ENCODE data around the gene MAP3K14. TPM values are rescaled to one million over a fixed set of nuclear protein-coding genes. Genes with fewer than 3 reads are reported as not detected.
"Not testable (repeated sequence)": the region's sequence is repeated elsewhere in the genome, so short reads cannot be mapped to it uniquely, and the experiment has no call there.

MAP3K14 gene
- total RNA-seq, 1 experiment from 2014 or later = 7.8 TPM

GRCh38 chr17:45302649-45303173, 14.1 kb downstream of the MAP3K14 start:
- no peak overlapping the region for H4K8ac ChIP-seq (replicated peaks; ENCODE audit: insufficient read length, low read depth, low read length)
- no peaks in the 10 kb centered on the region for H4K20me1 ChIP-seq (ENCODE audit: control insufficient read depth, insufficient read depth, insufficient read length)
- Mint-ChIP-seq H3K4me3 (no peak overlapping the region), H3K27me3 (ENCODE audit: low read depth) (no peaks in the 10 kb centered on the region), H3K27ac (peak overlapping the region in 1 of 3 experiments; percentile 75; a peak in 2 of 7 replicates), H3K4me1 (peaks cover 12 to 13% of the 10 kb centered on the region in 2 experiments; a peak in 3 of 4 replicates), H3K36me3 (ENCODE audit: insufficient read depth in 1 of 3, low read depth in 3 of 3) (peaks cover 0 to 3% (median 2%) of the 10 kb centered on the region in 3 experiments; a peak in 3 of 7 replicates), H3K9me3 (no peaks in the 10 kb centered on the region)
- H3K9me3 ChIP-seq (ENCODE audit: control insufficient read depth, low read depth, low read length) = no peaks in the 10 kb centered on the region
- no peak overlapping the region for H2AFZ ChIP-seq (ENCODE audit: low read length)
- no peak overlapping the region for H3K18ac ChIP-seq (ENCODE audit: insufficient read length, low read depth, low read length)
- no peak overlapping the region for H2BK5ac ChIP-seq (ENCODE audit: insufficient read length, low read length)
- WGBS (ENCODE audit: extremely low coverage, insufficient read length, low lambda C conversion rate) = no CpG with 5 or more reads among the region's 10 CpGs
- no peak overlapping the region for H3K4ac ChIP-seq (ENCODE audit: low read depth, low read length)
- H2AK5ac ChIP-seq (ENCODE audit: insufficient read length, low read length) = no peak overlapping the region
- no peaks in the 10 kb centered on the region; the same call in 1 of the 2 replicates for H3K79me2 ChIP-seq (ENCODE audit: insufficient read depth, low read length)
- no peak overlapping the region for H2BK12ac ChIP-seq (ENCODE audit: insufficient read length, low read depth, low read length)
- no peak overlapping the region for H4K5ac ChIP-seq (ENCODE audit: insufficient read length, low read depth, low read length)
- no peak overlapping the region for H3K23ac ChIP-seq (ENCODE audit: insufficient read length, low read depth, low read length)
- H3K27ac ChIP-seq (ENCODE audit: insufficient read length, low read depth, low read length) = no peak overlapping the region
- no peak overlapping the region for H3T11ph ChIP-seq (ENCODE audit: low read length)
- H3K79me1 ChIP-seq (ENCODE audit: insufficient read depth, low read depth, low read length, poor library complexity, severe bottlenecking) = no peaks in the 10 kb centered on the region
- no peak overlapping the region for H3K4me2 ChIP-seq (ENCODE audit: insufficient read depth, insufficient read length, low read length)
- no peak overlapping the region for H2BK120ac ChIP-seq (ENCODE audit: low read depth, low read length, poor library complexity, severe bottlenecking)
- H3K27me3 ChIP-seq (ENCODE audit: insufficient read depth, low read length) = no peaks in the 10 kb centered on the region
- peaks cover 2% of the 10 kb centered on the region for H3K23me2 ChIP-seq (ENCODE audit: insufficient read length, low read depth, low read length, poor library complexity, severe bottlenecking)
- no peak overlapping the region for H4K91ac ChIP-seq (ENCODE audit: insufficient read length, low read depth, low read length)
- no peak overlapping the region for H2BK15ac ChIP-seq (ENCODE audit: low read depth, low read length)
- H3K4me1 ChIP-seq (ENCODE audit: insufficient read depth, low read length) = no peaks in the 10 kb centered on the region
- DNase-seq = no peak
- H3K9ac ChIP-seq (ENCODE audit: extremely low read depth, insufficient read length, low read length) = no peak overlapping the region
- no peak overlapping the region for H2BK20ac ChIP-seq (ENCODE audit: low read depth, low read length, poor library complexity, severe bottlenecking)
- no peak overlapping the region for H3K56ac ChIP-seq (ENCODE audit: insufficient read length, low read depth, low read length)
- no peak for TF ChIP-seq CTCF (conservative IDR thresholded peaks at IDR 0.05)
- H3K14ac ChIP-seq (ENCODE audit: insufficient read depth, low read length) = no peak overlapping the region

GRCh38 chr17:45302220-45302619, 14.6 kb downstream of the MAP3K14 start:
- H3K23ac ChIP-seq (ENCODE audit: insufficient read length, low read depth, low read length); DNase-seq; H3K36me3 Mint-ChIP-seq (ENCODE audit: insufficient read depth in 1 of 3, low read depth in 3 of 3); H3K14ac ChIP-seq (ENCODE audit: insufficient read depth, low read length); H4K91ac ChIP-seq (ENCODE audit: insufficient read length, low read depth, low read length); H3K79me2 ChIP-seq (ENCODE audit: insufficient read depth, low read length); H3K79me1 ChIP-seq (ENCODE audit: insufficient read depth, low read depth, low read length, poor library complexity, severe bottlenecking); H4K8ac ChIP-seq (replicated peaks; ENCODE audit: insufficient read length, low read depth, low read length); H3T11ph ChIP-seq (ENCODE audit: low read length); H3K18ac ChIP-seq (ENCODE audit: insufficient read length, low read depth, low read length); H3K4me3 Mint-ChIP-seq; H3K27me3 ChIP-seq (ENCODE audit: insufficient read depth, low read length); H2BK20ac ChIP-seq (ENCODE audit: low read depth, low read length, poor library complexity, severe bottlenecking); H3K56ac ChIP-seq (ENCODE audit: insufficient read length, low read depth, low read length); H3K9ac ChIP-seq (ENCODE audit: extremely low read depth, insufficient read length, low read length); H3K4me1 Mint-ChIP-seq; H4K20me1 ChIP-seq (ENCODE audit: control insufficient read depth, insufficient read depth, insufficient read length); H3K27ac ChIP-seq (ENCODE audit: insufficient read length, low read depth, low read length); H3K4ac ChIP-seq (ENCODE audit: low read depth, low read length); H3K9me3 Mint-ChIP-seq; H2BK5ac ChIP-seq (ENCODE audit: insufficient read length, low read length); H2AK5ac ChIP-seq (ENCODE audit: insufficient read length, low read length); H4K5ac ChIP-seq (ENCODE audit: insufficient read length, low read depth, low read length); H3K27me3 Mint-ChIP-seq (ENCODE audit: low read depth); H3K23me2 ChIP-seq (ENCODE audit: insufficient read length, low read depth, low read length, poor library complexity, severe bottlenecking); H3K4me2 ChIP-seq (ENCODE audit: insufficient read depth, insufficient read length, low read length); H2BK15ac ChIP-seq (ENCODE audit: low read depth, low read length); H2BK120ac ChIP-seq (ENCODE audit: low read depth, low read length, poor library complexity, severe bottlenecking); H3K27ac Mint-ChIP-seq; H3K9me3 ChIP-seq (ENCODE audit: control insufficient read depth, low read depth, low read length); H2BK12ac ChIP-seq (ENCODE audit: insufficient read length, low read depth, low read length); H3K4me1 ChIP-seq (ENCODE audit: insufficient read depth, low read length); H2AFZ ChIP-seq (ENCODE audit: low read length): not testable (repeated sequence)
- no CpG with 5 or more reads among the region's 9 CpGs for WGBS (ENCODE audit: extremely low coverage, insufficient read length, low lambda C conversion rate)
